Smooth muscle cell (in vitro differentiated cells): ENCODE measurements around the gene SAG. TPM values are rescaled to one million over a fixed set of nuclear protein-coding genes. Genes with fewer than 3 reads are reported as not detected.

Experiments
- DNase-seq: peaks from one replicate; lab custom pipeline; 2025; ENCODE audit not compliant: unreplicated experiment; lab: John Stamatoyannopoulos, UW
- H2AFZ ChIP-seq: fragments of 200-600 bp; sonication (generic); 2 replicates; pipeline ENCODE4 v1.6.0; 2016; ENCODE audit warnings: antibody characterized with exemption, low read depth, mild to moderate bottlenecking
- H3F3A ChIP-seq: fragments of 200-600 bp; sonication (generic); 2 replicates; pipeline ENCODE4 v1.6.0; 2017; ENCODE audit warnings: antibody characterized with exemption, low read depth
- H3K27ac ChIP-seq: fragments of 200-600 bp; sonication (generic); 2 replicates; pipeline ENCODE4 v1.5.1; 2016; ENCODE audit warnings: low read depth, mild to moderate bottlenecking
- H3K27me3 ChIP-seq: fragments of 200-600 bp; sonication (generic); 2 replicates; pipeline ENCODE4 v1.6.1; 2016; ENCODE audit warnings: low read depth, mild to moderate bottlenecking
- H3K36me3 ChIP-seq: fragments of 200-600 bp; sonication (generic); 2 replicates; pipeline ENCODE4 v1.5.1; 2016; ENCODE audit warnings: low read depth
- H3K4me1 ChIP-seq: fragments of 200-600 bp; sonication (generic); 2 replicates; pipeline ENCODE4 v1.5.1; 2016; ENCODE audit warnings: low read depth
- H3K4me2 ChIP-seq: fragments of 200-600 bp; sonication (generic); 2 replicates; pipeline ENCODE4 v1.6.0; 2016; ENCODE audit warnings: mild to moderate bottlenecking
- H3K4me3 ChIP-seq: fragments of 200-600 bp; sonication (generic); 2 replicates; pipeline ENCODE4 v1.5.1; 2016; ENCODE audit warnings: mild to moderate bottlenecking
- H3K79me2 ChIP-seq: fragments of 200-600 bp; sonication (generic); 2 replicates; pipeline ENCODE4 v1.6.0; 2016; ENCODE audit warnings: low read depth, mild to moderate bottlenecking
- H3K9ac ChIP-seq: fragments of 200-600 bp; sonication (generic); 2 replicates; pipeline ENCODE4 v1.6.0; 2016; ENCODE audit warnings: low read depth
- H3K9me3 ChIP-seq: fragments of 200-600 bp; sonication (generic); replicated peaks from 2 replicates; pipeline ENCODE4 v1.5.1; 2016; ENCODE audit warnings: low read depth
- H4K20me1 ChIP-seq: fragments of 200-600 bp; sonication (generic); 2 replicates; pipeline ENCODE4 v1.6.0; 2016; ENCODE audit warnings: low read depth
- WGBS: methylation state at CpG from one replicate; pipeline ENCODE4 v1.1.7; 2016; ENCODE audit warnings: low lambda C conversion rate; 5-methylcytosine and 5-hydroxymethylcytosine counted together
- polyA plus RNA-seq: library from polyadenylated mRNA; unstranded; fragments of >200 nt; fragmentation: Nextera tagmentation; extraction: Ambion mirVana; gene quantifications from 2 replicates; pipeline ENCODE4 v1.2.1, GENCODE V29; 2016
- total RNA-seq: library from RNA; depleted of rRNA; stranded (reverse); fragments of >200 nt; gene quantifications from 2 replicates; pipeline ENCODE4 v1.2.3, GENCODE V29; 2014
- TF ChIP-seq, protein P1 (sequence below): fragments of 200-600 bp; sonication (generic); IDR thresholded peaks from 2 replicates; pipeline ENCODE4 v1.5.1; 2017; ENCODE audit warnings: borderline replicate concordance, mild to moderate bottlenecking, antibody characterized with exemption; ENCODE audit not compliant: insufficient read depth, poor library complexity, severe bottlenecking

Gene SAG
- total and polyA plus RNA-seq, 2 experiments from 2014 or later = not detected

DNA sequence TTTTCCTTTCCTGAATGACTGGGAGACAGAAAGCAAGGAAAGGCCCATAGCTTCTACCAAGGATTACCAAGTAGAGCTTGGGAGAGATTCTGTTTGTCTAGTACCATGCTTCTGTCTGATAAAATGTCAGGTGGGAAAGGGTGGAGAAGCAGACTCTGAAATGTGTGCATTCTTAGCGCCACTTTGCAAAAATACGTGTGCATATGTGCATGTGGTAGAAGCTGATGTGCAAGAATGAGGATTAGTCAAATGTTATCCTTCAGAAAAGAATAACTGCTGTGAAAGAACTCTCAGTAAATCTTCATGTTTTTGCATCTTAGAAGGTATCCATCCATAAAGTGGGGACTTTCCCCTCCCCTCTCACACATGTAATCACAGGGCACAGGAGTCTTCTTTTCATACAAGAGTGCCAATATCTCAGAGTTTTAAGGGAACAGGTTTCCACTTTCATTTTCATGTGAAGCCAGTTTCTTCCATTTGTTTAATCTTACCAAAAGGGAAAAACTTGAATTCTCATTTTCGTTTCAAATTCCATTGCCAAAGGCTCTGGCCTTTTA lies 31.3 kb downstream of the SAG start:
- no peak overlapping the region for H3K27ac ChIP-seq
- TF ChIP-seq, protein P1, sequence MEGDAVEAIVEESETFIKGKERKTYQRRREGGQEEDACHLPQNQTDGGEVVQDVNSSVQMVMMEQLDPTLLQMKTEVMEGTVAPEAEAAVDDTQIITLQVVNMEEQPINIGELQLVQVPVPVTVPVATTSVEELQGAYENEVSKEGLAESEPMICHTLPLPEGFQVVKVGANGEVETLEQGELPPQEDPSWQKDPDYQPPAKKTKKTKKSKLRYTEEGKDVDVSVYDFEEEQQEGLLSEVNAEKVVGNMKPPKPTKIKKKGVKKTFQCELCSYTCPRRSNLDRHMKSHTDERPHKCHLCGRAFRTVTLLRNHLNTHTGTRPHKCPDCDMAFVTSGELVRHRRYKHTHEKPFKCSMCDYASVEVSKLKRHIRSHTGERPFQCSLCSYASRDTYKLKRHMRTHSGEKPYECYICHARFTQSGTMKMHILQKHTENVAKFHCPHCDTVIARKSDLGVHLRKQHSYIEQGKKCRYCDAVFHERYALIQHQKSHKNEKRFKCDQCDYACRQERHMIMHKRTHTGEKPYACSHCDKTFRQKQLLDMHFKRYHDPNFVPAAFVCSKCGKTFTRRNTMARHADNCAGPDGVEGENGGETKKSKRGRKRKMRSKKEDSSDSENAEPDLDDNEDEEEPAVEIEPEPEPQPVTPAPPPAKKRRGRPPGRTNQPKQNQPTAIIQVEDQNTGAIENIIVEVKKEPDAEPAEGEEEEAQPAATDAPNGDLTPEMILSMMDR = no peak
- H4K20me1 ChIP-seq = no peaks in the 10 kb centered on the region
- no peaks in the 10 kb centered on the region for H3K4me1 ChIP-seq
- H3K9ac ChIP-seq = no peak overlapping the region
- no peak overlapping the region for H2AFZ ChIP-seq
- H3K36me3 ChIP-seq = no peaks in the 10 kb centered on the region
- no peak overlapping the region for H3K4me3 ChIP-seq
- DNase-seq = no peak
- no peaks in the 10 kb centered on the region for H3K27me3 ChIP-seq
- H3K9me3 ChIP-seq = no peaks in the 10 kb centered on the region
- no peak overlapping the region for H3K4me2 ChIP-seq
- no peaks in the 10 kb centered on the region for H3F3A ChIP-seq
- no peaks in the 10 kb centered on the region for H3K79me2 ChIP-seq
- 92% methylated on average over 3 of the region's 3 CpGs for WGBS

DNA sequence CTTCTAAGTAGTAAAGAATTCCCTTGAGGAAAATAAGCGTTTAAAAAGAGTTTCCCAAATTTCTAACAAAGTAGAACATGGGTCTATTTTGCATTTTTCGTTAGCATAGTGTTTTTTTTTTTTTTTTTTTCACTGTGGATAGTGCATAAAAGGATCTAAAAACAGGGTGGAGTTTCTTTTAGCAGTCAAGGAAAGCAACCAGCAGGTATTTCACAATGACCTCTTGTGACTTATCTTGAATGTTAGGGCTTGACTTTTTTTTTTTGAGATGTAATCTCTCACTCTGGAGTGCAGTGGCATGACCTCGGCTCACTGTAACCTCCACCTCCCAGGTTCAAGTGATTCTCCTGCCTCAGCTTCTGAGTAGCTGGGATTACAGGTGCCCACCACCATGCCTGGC lies 31.8 kb downstream of the SAG start:
- no peak for DNase-seq
- TF ChIP-seq, protein P1 = no peak
- H3K4me3 ChIP-seq = no peak overlapping the region
- H2AFZ ChIP-seq = no peak overlapping the region
- no peaks in the 10 kb centered on the region for H3K79me2 ChIP-seq
- no peak overlapping the region for H3K4me2 ChIP-seq
- no peaks in the 10 kb centered on the region for H3K4me1 ChIP-seq
- no peaks in the 10 kb centered on the region for H3F3A ChIP-seq
- no peak overlapping the region for H3K27ac ChIP-seq
- no peaks in the 10 kb centered on the region for H3K36me3 ChIP-seq
- no peak overlapping the region for H3K9ac ChIP-seq
- 46% methylated on average over 3 of the region's 3 CpGs for WGBS
- H3K9me3 ChIP-seq = no peaks in the 10 kb centered on the region
- no peaks in the 10 kb centered on the region for H4K20me1 ChIP-seq
- H3K27me3 ChIP-seq = no peaks in the 10 kb centered on the region

DNA sequence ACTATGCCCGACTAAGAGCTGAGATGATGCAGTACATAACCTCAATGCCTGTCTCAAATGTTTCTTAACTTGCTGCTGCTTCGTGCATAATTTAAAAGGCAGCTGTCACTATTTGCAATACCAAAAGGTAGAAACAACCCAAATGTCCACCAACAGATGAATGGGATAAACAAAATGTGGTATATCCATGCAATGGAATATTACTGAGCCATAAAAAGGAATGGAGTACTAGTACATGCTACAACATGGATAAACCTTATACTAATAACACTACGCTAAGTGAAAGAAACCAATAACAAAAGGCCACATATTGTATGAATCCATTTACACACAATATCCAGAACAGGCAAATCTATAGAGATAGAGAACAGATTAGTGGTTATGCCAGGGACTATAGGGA lies 33.7 kb downstream of the SAG start:
- Histone ChIP-seq H3K36me3 (no peaks in the 10 kb centered on the region), H3K4me1 (no peaks in the 10 kb centered on the region), H3K9me3 (no peaks in the 10 kb centered on the region), H3K4me2 (no peak overlapping the region), H3F3A (no peaks in the 10 kb centered on the region), H3K9ac (no peak overlapping the region), H2AFZ (no peak overlapping the region), H4K20me1 (no peaks in the 10 kb centered on the region), H3K79me2 (no peaks in the 10 kb centered on the region), H3K4me3 (no peak overlapping the region), H3K27me3 (no peaks in the 10 kb centered on the region), H3K27ac (no peak overlapping the region)
- WGBS = 95% methylated on average over 3 of the region's 3 CpGs
- TF ChIP-seq, protein P1 = no peak
- no peak for DNase-seq

DNA sequence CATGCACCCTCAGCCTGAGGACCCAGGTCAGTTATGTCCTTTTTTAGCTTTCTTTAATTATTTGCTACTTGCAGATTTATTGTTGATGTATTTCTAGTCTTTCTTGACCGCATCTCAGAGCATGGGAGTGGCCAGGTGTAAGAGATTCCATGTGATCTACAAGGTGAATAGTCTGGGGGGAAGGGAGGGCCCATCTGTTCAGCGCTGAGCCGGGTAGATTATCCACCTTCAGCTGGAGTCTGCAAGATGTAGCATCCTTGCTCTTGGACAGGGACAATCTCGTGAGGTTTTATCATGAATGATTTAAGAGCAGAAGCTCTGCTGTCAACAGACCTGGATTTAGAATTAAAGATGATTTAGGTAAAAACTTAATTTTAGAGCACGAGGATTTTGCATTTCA lies 34.7 kb downstream of the SAG start:
- Histone ChIP-seq H3K4me3 (no peak overlapping the region), H2AFZ (no peak overlapping the region), H3F3A (no peaks in the 10 kb centered on the region), H3K9me3 (no peaks in the 10 kb centered on the region), H3K36me3 (no peaks in the 10 kb centered on the region), H3K27ac (no peak overlapping the region), H3K79me2 (no peaks in the 10 kb centered on the region), H3K4me2 (no peak overlapping the region), H3K4me1 (no peaks in the 10 kb centered on the region), H3K9ac (no peak overlapping the region), H3K27me3 (no peaks in the 10 kb centered on the region), H4K20me1 (no peaks in the 10 kb centered on the region)
- 84% methylated on average over 5 of the region's 5 CpGs for WGBS
- TF ChIP-seq, protein P1 = no peak
- DNase-seq = no peak
